ENCODE measurements around the gene ADGRL3.

ADGRL3 gene

DNA sequence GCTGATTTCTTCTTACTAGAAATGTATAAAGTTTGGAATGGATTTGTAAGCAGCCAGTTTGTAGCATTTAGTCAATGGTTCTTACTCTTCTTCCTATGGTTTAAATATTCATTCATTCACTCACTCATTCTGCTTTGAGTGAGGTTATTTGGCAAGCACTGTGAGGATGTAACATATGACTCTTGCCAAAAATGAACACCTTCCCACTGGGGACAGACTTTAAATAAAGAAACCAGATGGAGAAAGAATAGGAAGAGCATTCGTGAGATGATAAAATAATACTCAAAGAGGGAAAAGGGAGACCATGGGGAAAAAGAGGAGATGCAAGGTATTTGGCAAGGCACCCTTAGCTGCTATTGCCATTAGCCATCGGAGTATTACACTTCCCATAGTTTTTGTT lies 586.1 kb downstream of the ADGRL3 start:
- Histone ChIP-seq H3K36me3 (ENCODE audit: low read length) (no peaks in the 10 kb centered on the region), H3K9me2 (replicated peaks; ENCODE audit: insufficient read depth, low read length) (no peaks in the 10 kb centered on the region), H2AFZ (ENCODE audit: low read depth, low read length, severe bottlenecking) (no peak overlapping the region), H3K9me3 (ENCODE audit: insufficient read depth, low read length) (no peaks in the 10 kb centered on the region), H3K9ac (ENCODE audit: low read length) (no peak overlapping the region), H3K27ac (ENCODE audit: low read depth, low read length) (no peak overlapping the region), H4K20me1 (ENCODE audit: low read depth, low read length) (no peaks in the 10 kb centered on the region), H3F3A (ENCODE audit: insufficient read depth) (no peaks in the 10 kb centered on the region), H3K27me3 (ENCODE audit: low read length) (no peaks in the 10 kb centered on the region), H3K4me3 (ENCODE audit: insufficient read depth, low read length, poor library complexity, severe bottlenecking) (no peak overlapping the region), H3K79me2 (ENCODE audit: insufficient read depth, low read length) (no peaks in the 10 kb centered on the region), H3K4me2 (ENCODE audit: low read depth, low read length, poor library complexity, severe bottlenecking) (no peak overlapping the region)
- no peak for TF ChIP-seq EZH2phosphoT487 (conservative IDR thresholded peaks at IDR 0.05; ENCODE audit: low read length)
- TF ChIP-seq, protein P1, sequence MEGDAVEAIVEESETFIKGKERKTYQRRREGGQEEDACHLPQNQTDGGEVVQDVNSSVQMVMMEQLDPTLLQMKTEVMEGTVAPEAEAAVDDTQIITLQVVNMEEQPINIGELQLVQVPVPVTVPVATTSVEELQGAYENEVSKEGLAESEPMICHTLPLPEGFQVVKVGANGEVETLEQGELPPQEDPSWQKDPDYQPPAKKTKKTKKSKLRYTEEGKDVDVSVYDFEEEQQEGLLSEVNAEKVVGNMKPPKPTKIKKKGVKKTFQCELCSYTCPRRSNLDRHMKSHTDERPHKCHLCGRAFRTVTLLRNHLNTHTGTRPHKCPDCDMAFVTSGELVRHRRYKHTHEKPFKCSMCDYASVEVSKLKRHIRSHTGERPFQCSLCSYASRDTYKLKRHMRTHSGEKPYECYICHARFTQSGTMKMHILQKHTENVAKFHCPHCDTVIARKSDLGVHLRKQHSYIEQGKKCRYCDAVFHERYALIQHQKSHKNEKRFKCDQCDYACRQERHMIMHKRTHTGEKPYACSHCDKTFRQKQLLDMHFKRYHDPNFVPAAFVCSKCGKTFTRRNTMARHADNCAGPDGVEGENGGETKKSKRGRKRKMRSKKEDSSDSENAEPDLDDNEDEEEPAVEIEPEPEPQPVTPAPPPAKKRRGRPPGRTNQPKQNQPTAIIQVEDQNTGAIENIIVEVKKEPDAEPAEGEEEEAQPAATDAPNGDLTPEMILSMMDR (IDR thresholded peaks at IDR 0.05; ENCODE audit: insufficient read depth, low read length, poor library complexity, severe bottlenecking): no peak

DNA sequence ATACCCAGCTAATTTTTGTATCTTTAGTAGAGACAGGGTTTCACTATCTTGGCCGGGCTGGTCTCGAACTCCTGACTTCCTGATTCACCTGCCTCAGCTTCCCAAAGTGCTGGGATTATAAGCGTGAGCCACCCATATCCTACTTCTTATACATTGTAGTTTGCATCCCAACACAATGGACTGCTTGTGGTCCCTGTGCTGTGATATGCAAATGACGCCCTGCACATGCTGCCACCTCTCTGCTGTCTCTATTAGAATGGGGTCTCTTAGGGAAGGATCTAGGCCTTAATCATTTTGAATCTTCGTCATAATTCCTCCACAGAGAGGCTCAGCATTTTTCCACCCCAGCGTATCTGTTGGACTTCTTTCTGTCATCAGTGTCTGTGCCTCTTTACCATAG lies 595.9 kb downstream of the ADGRL3 start:
- no peak for TF ChIP-seq EZH2phosphoT487 (conservative IDR thresholded peaks at IDR 0.05; ENCODE audit: low read length)
- TF ChIP-seq, protein P1 (IDR thresholded peaks at IDR 0.05; ENCODE audit: insufficient read depth, low read length, poor library complexity, severe bottlenecking): no peak
- Histone ChIP-seq H3K27ac (ENCODE audit: low read depth, low read length) (no peak overlapping the region), H3K79me2 (ENCODE audit: insufficient read depth, low read length) (no peaks in the 10 kb centered on the region), H3K27me3 (ENCODE audit: low read length) (no peaks in the 10 kb centered on the region), H3K4me3 (ENCODE audit: insufficient read depth, low read length, poor library complexity, severe bottlenecking) (no peak overlapping the region), H3K36me3 (ENCODE audit: low read length) (no peaks in the 10 kb centered on the region), H3K9ac (ENCODE audit: low read length) (no peak overlapping the region), H3K4me2 (ENCODE audit: low read depth, low read length, poor library complexity, severe bottlenecking) (no peak overlapping the region), H4K20me1 (ENCODE audit: low read depth, low read length) (no peaks in the 10 kb centered on the region), H2AFZ (ENCODE audit: low read depth, low read length, severe bottlenecking) (peak overlapping the region; percentile 54), H3K9me3 (ENCODE audit: insufficient read depth, low read length) (no peaks in the 10 kb centered on the region), H3F3A (ENCODE audit: insufficient read depth) (no peaks in the 10 kb centered on the region), H3K9me2 (replicated peaks; ENCODE audit: insufficient read depth, low read length) (no peaks in the 10 kb centered on the region)

DNA sequence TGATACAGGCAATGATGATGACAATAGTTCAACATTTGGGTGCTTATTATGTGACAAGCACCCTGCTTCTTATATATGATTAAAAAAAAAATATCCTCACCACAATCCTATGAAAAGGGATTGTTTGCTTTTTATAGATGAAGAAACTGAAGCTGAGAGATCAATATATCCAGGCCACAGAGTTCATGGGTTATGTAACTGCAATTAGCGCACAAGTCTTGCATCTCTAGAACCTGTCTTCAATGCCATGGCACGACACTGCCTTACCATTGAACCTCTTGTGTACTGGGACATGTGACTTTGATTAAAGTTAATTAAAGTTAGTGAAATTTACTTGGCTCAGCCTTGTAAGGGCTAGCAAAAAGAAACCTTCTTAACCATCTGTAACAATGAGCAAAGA lies 599.7 kb downstream of the ADGRL3 start:
- Histone ChIP-seq H3K27ac (ENCODE audit: low read depth, low read length) (no peak overlapping the region), H3K9me3 (ENCODE audit: insufficient read depth, low read length) (no peaks in the 10 kb centered on the region), H3K27me3 (ENCODE audit: low read length) (no peaks in the 10 kb centered on the region), H3K9ac (ENCODE audit: low read length) (no peak overlapping the region), H3K36me3 (ENCODE audit: low read length) (no peaks in the 10 kb centered on the region), H3F3A (ENCODE audit: insufficient read depth) (no peaks in the 10 kb centered on the region), H4K20me1 (ENCODE audit: low read depth, low read length) (no peaks in the 10 kb centered on the region), H2AFZ (ENCODE audit: low read depth, low read length, severe bottlenecking) (no peak overlapping the region), H3K9me2 (replicated peaks; ENCODE audit: insufficient read depth, low read length) (no peaks in the 10 kb centered on the region), H3K4me3 (ENCODE audit: insufficient read depth, low read length, poor library complexity, severe bottlenecking) (no peak overlapping the region), H3K79me2 (ENCODE audit: insufficient read depth, low read length) (no peaks in the 10 kb centered on the region), H3K4me2 (ENCODE audit: low read depth, low read length, poor library complexity, severe bottlenecking) (no peak overlapping the region)
- no peak for TF ChIP-seq EZH2phosphoT487 (conservative IDR thresholded peaks at IDR 0.05; ENCODE audit: low read length)
- TF ChIP-seq, protein P1 (IDR thresholded peaks at IDR 0.05; ENCODE audit: insufficient read depth, low read length, poor library complexity, severe bottlenecking): no peak
